Suprapubic skin (tissue), 3 donors: Measurements from ENCODE around the gene ZNF800.

ENCODE experiments used
- CTCF ChIP-seq, 2 donors: fragments of 200-600 bp in 1 of 2; fragments of 450-650 bp in 1 of 2; sonication (generic) in 1 of 2; IDR thresholded peaks; one replicate each; pipeline ENCODE4 v1.5.1; 2016 to 2019; ENCODE audit warnings: antibody characterized with exemption in 2 of 2, mild to moderate bottlenecking in 1 of 2, moderate library complexity in 1 of 2
- POLR2AphosphoS5 ChIP-seq, 3 donors: sonication (generic); formaldehyde crosslinking; IDR thresholded peaks; one replicate each; pipeline ENCODE4 v1.6.1; 2017; ENCODE audit warnings: antibody characterized with exemption in 3 of 3

- TF ChIP-seq POLR2AphosphoS5 (IDR thresholded peaks at IDR 0.05) (no peak), CTCF (IDR thresholded peaks at IDR 0.05) (no peak)
Measured at GRCh38 chr7:127361736-127362135, 30.8 kb downstream of the ZNF800 start.
